ENCODE measurements around the gene GGA3.
A peak's percentile ranks its signal among the peaks of the same experiment; 100 is the strongest.

GGA3 gene

GRCh38 chr17:75237100-75238014, 24.0 kb downstream of the GGA3 start:
- no peak for TF ChIP-seq CTCF (IDR thresholded peaks at IDR 0.05)
- no peak for TF ChIP-seq ZFX (IDR thresholded peaks at IDR 0.05; ENCODE audit: borderline replicate concordance)
- peak overlapping the region; percentile 29; the same call in 1 of the 2 replicates for H3K27ac ChIP-seq

- H3K27ac ChIP-seq: no peak overlapping the region
- no peak for TF ChIP-seq ZFX (IDR thresholded peaks at IDR 0.05; ENCODE audit: borderline replicate concordance)
- TF ChIP-seq CTCF (IDR thresholded peaks at IDR 0.05): no peak
These were observed 28.6 kb downstream of the GGA3 start for GRCh38 chr17:75232786-75233185.

GRCh38 chr17:75231741-75232464, 29.5 kb downstream of the GGA3 start:
- no peak overlapping the region for H3K27ac ChIP-seq
- TF ChIP-seq ZFX (IDR thresholded peaks at IDR 0.05; ENCODE audit: borderline replicate concordance) (no peak), CTCF (IDR thresholded peaks at IDR 0.05) (no peak)

GRCh38 chr17:75231071-75231470, 30.3 kb downstream of the GGA3 start:
- H3K27ac ChIP-seq: no peak overlapping the region
- TF ChIP-seq ZFX (IDR thresholded peaks at IDR 0.05; ENCODE audit: borderline replicate concordance): no peak
- TF ChIP-seq CTCF (IDR thresholded peaks at IDR 0.05): no peak

- TF ChIP-seq CTCF (IDR thresholded peaks at IDR 0.05) (no peak), ZFX (IDR thresholded peaks at IDR 0.05; ENCODE audit: borderline replicate concordance) (no peak)
- peak overlapping the region; percentile 37 for H3K27ac ChIP-seq
These were observed 32.6 kb downstream of the GGA3 start for GRCh38 chr17:75228847-75229246.

GRCh38 chr17:75228305-75228704, 33.1 kb downstream of the GGA3 start:
- no peak for TF ChIP-seq ZFX (IDR thresholded peaks at IDR 0.05; ENCODE audit: borderline replicate concordance)
- no peak for TF ChIP-seq CTCF (IDR thresholded peaks at IDR 0.05)
- H3K27ac ChIP-seq: peak overlapping the region; percentile 37

- TF ChIP-seq CTCF (IDR thresholded peaks at IDR 0.05) (no peak), ZFX (IDR thresholded peaks at IDR 0.05; ENCODE audit: borderline replicate concordance) (no peak)
- H3K27ac ChIP-seq: peak overlapping the region; percentile 37
These were observed 33.7 kb downstream of the GGA3 start for GRCh38 chr17:75227729-75228128.
